ENCODE measurements around the gene RASGRF1.

DNA sequence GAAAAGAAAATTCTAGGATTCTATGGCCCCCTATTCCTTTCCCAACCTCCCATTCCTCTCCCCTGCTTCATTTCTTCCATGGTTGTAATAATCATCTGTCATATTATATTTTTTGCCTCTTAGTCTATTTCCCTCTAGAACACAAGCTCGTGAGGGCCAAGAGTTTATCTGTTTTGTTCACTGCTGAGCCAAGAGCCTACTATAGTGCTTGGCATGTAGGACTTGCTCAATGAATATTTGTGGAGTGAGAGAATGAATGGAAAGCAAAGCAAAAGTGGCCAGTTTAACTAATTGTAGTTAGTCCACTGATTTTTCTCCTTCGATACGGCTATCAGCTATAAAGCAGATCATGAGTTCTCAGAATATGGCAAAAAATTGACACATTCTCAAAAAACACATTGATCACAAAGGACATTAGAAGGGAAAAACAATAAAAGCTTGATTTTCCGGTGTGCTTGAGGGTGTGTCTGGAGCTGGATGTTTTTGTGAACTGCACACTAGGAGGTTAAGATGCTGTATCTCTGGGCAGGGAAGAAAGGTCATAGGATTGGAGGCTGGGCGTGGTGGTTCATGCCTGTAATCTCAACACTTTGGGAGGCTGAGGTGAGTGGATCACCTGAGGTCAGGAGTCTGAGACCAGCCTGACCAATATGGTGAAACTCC lies 120.8 kb downstream of the RASGRF1 start:
- TF ChIP-seq POLR2A (IDR thresholded peaks at IDR 0.05), result no peak
- TF ChIP-seq, protein P1, sequence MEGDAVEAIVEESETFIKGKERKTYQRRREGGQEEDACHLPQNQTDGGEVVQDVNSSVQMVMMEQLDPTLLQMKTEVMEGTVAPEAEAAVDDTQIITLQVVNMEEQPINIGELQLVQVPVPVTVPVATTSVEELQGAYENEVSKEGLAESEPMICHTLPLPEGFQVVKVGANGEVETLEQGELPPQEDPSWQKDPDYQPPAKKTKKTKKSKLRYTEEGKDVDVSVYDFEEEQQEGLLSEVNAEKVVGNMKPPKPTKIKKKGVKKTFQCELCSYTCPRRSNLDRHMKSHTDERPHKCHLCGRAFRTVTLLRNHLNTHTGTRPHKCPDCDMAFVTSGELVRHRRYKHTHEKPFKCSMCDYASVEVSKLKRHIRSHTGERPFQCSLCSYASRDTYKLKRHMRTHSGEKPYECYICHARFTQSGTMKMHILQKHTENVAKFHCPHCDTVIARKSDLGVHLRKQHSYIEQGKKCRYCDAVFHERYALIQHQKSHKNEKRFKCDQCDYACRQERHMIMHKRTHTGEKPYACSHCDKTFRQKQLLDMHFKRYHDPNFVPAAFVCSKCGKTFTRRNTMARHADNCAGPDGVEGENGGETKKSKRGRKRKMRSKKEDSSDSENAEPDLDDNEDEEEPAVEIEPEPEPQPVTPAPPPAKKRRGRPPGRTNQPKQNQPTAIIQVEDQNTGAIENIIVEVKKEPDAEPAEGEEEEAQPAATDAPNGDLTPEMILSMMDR (IDR thresholded peaks at IDR 0.05), result no peak
